Stimulated activated CD8-positive, alpha-beta memory T cell treated with anti-CD3 and anti-CD28 coated beads, Interleukin-2, amount 100 ng/mL, for 1 hour (primary cell): Measurements from ENCODE around the gene MRPS18A.
"Not testable (repeated sequence)": the region's sequence is repeated elsewhere in the genome, so short reads cannot be mapped to it uniquely, and the experiment has no call there.

Experiments
- DNase-seq, 2 donors: peaks; one replicate each; pipeline ENCODE4 v3.0.0-alpha.2; 2020; ENCODE audit warnings: low read depth in 2 of 2

MRPS18A gene

DNA sequence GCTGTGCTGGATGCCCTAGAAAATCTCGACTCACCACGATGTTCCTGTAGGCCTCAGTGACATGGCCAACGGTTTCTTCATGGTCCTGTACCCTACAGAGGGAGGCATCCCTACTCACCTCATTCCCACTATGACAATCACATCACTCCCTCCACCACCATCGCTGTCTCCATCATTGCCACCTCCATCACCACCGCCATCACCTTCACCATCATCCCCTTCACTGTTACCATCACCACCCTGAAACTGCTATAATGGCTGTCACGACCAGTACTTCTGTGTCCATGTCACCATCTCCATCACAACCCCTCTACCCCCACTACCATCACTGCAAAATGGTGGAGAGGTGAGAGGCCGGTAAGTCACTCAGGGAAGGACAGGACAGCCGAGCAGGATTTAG, 29.8 kb upstream of the MRPS18A start:
- DNase-seq, result no peak

DNA sequence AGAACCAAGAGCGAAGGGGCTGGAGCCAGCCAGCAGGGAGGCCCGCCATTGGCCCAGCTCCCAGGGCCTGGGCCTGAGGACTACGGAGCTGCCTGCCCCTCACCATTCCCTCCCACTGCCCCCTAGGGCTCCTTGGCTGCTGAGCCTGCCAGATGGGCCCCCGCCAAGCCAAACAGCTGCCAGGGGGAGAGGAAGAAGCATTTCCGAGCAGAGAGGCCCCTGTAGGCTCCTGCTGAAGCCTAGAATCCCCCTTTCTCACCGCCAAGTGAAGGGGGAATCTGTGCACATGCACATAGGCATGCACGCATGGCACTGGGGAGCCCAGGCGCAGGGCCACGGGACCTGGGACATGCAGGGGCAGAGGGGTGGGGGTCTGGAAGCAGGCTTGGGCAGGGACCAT, 28.5 kb upstream of the MRPS18A start:
- DNase-seq, result no peak

DNA sequence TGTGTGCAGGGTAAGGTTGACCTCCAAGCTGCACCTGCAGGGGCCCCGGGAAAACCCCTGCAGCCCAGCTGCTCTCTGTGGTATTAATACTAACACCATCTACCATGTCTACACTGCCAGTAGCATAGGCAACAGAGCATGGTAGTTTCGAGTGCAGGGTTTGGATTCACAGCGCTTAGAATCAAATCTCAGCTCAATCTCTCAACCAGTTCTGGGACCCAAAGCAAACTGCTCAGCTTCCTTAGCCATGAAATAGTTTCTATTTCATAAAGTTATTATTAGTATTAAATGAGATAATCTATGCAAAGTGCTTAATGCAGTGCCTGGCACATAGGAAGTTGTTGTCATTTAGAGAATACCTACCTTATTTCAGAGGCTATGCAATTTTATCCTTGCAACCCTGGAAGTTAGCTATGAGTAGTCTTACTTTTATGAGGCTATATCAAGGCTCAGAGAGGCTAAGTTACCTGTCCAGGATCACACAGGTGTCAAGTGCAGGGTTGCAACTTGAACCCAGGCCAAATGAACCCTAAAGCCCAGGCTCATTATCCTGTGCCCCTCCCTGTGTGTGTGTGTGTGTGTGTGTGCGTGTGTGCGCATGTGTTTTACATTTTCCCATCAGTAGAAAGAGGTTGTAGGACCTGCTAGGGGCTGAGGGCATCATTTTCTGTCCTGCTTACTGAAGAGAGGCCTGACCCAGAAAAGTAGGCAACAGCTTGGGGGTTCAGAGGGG, 27.6 kb upstream of the MRPS18A start:
- no peak for DNase-seq

- DNase-seq, result no peak
Measured at GRCh38 chr6:43714311-43715055, 26.9 kb upstream of the MRPS18A start.

DNA sequence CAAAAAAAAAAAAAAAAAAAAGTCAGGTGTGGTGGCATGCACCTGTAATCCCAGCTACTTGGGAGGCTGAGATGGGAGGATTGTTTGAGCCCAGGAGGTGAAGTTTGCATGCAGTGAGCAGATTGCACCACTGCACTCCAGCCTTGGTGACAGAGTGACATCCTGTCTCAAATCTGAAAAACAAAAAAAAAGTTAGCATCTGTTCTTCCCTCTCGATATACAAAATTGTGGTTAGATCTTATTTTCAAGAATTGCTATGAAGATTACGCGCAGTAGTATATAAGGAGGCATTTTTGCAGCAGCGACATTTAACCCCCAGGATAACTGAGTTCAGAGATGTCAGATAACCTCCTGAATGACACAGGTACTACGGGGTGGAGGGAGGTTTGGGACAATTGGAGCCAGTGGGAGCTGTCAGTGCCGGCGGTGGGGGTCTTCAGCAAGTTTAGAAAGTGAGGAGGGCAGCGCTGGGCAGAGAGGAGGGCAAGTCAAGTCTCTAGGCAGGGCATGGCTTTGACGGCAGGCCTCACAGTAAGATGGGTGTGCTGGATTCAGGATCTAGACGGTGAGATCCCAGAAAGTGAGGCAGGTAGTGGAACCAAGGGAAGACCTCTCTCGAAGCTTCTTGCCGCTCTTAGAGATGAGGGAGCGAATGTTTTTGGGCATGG, 26.2 kb upstream of the MRPS18A start:
- DNase-seq, result no peak

GRCh38 chr6:43712579-43712978, 25.0 kb upstream of the MRPS18A start:
- DNase-seq, result no peak

DNA sequence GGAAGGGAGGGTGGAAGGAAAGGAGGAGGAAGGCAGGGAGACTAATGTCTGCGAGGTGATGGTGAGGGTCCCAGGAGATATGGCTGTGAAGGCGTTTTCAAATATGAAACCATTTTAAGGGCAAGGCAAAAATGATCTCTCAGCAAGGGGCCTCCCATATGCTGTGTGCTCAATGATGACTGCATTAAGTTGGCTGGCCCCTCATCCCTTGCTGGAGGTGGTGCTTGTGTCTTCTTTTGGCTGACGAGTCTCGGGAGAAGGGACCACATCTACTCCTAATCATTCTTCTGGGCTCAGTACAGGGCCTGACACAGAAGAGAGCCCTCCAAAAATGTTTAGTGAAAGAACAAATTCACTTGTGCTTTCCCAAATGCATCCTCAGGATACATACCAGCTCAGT, 23.0 kb upstream of the MRPS18A start:
- no peak for DNase-seq

- no peak for DNase-seq
Measured at GRCh38 chr6:43709654-43710303, 22.2 kb upstream of the MRPS18A start.

DNA sequence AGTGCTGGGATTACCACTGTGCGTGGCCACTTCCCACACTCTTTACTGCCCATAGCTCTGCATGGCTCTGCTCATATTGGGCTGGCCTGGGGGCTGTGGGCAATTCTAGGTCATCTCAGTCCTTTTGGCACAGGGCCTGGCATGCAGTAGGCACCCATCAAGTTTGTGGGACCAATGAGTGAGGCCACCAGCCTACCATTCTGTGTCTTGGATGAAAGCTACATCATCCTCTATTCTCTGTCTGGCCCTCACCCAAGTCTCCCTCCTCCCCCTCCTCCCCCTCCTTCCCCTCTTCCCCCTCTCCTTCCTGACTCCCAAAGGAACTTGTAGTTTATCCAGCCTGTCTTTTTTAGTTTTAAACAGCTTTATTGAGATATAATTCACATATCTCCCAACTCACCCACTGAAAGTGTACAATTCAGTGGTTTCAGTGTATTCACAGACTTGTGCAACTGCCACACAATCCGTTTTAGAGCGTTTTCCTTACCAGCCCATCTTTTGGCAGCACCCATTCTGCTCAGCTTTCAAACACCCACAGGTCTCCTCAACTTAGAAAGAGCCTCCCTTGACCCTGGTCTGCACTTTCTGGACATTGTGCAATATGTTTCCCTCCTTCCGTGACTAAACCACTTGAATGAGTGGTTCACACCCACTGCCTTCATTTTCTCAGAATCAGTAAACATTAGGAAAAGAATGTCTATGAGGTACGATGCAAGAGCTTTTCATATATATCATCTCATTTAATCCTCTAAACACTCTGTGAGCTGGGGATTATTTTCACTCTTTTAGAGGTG, 21.5 kb upstream of the MRPS18A start:
- no peak for DNase-seq

DNA sequence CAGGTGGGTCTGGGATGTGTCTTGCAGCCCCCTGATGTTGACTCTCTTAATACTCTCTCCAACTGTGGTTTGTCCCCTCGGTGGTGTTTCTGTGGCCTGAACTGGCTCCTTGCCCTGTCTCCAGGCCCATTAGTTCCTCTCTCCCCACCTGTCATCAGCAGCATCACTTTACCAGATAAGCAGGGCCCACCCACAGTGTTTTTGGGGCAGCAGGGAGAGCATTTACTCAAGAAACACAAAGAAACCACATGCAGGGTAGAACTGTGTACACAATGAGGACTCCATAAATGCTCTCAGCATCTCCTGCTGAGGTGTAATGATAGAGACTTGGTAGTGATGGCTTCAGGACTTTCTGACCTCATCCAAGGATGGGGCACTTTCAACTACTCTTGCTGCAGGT, 20.2 kb upstream of the MRPS18A start:
- DNase-seq, result no peak

GRCh38 chr6:43707269-43707668, 19.7 kb upstream of the MRPS18A start:
- DNase-seq, result no peak

DNA sequence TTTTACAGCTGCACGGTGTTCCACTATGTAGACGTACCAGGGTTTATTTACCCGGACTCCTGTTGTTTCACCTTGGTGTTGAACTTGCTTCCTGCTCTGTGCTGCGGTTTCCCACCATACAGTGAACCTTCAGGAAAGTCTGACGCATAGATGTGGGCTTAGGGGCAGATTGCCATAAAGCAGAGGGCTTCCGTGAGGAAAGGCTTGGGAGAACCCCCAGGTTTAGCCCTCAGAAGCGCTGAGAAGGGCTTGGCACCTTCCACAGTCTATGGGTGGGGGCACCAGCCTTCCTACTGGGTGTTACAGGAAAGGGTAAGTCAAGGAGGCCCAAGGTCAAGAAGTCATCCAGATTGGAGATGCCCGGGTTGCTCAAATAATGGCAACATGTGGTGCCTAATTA, 19.2 kb upstream of the MRPS18A start:
- DNase-seq, result no peak

GRCh38 chr6:43705996-43706395, 18.4 kb upstream of the MRPS18A start:
- DNase-seq, result no peak

DNA sequence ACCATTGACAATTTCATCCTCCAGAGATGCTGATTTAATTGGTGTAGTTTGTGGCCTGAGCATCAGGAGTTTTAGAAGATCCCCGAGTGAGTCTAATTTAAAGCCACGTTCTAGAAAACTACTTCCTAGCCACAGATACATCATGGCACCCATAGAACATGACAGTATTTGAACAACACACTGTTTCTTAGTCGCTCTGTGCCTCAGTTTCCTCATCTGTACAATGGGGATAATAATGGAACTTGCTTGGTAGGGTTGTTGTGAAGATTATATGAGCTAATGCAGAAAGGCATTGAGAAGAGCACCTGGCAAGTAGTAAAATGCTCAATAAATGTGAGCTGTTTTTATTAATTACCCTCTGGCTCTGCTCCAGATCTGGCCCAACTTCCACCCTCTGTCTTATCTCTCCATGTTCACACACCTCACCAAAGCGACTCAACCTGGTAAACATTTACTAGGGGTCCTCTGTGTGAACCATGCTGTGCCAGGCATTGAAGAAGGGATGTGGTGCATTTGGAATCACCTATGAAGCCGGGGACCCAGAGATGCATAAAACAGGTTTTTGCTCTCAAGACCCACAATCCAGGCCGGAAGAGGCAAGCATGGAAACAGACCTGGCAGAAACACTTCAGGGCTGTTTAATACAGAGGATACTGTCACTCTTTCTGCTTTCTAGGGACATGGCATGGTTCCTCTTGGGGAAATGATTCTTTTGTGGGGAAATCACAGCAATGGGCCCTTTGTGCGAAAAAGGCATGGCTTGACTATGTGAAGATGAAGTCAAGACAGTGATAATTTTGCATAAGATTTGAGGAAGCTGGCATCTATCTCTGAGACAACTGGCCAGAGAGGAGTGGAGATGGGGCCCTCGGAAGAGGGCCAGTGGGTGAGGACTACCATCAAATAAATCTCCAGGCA, 16.2 kb upstream of the MRPS18A start:
- DNase-seq, result no peak

- DNase-seq, result no peak
Measured at GRCh38 chr6:43702534-43703440, 15.2 kb upstream of the MRPS18A start.

- no peak for DNase-seq
Measured at GRCh38 chr6:43702171-43702533, 14.6 kb upstream of the MRPS18A start.

DNA sequence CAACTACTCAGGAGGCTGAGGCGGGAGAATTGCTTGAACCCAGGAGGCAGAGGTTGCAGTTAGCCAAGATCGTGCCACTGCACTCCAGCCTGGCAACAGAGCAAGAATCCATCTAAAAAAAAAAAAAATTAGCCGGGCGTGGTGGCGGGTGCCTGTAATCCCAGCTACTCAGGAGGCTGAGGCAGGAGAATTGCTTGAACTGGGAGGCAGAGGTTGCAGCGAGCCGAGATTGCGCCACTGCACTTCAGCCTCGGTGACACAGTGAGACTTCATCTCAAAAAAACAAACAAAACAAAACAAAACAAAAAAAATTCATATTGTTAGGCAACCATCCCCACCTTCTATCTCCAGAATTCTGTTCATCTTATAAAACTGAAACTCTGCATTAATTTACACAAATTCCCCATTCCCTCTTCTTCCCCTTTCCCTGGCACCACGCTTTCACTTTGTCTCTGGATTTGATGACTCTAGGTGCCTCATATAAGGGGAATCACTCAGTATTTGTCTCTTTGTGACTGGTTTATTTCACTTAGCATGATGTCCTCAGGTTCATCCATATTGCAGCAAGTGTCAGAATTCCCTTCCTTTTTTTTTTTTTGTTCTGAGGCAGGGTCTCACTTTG, 13.5 kb upstream of the MRPS18A start:
- not testable (repeated sequence) for DNase-seq

DNA sequence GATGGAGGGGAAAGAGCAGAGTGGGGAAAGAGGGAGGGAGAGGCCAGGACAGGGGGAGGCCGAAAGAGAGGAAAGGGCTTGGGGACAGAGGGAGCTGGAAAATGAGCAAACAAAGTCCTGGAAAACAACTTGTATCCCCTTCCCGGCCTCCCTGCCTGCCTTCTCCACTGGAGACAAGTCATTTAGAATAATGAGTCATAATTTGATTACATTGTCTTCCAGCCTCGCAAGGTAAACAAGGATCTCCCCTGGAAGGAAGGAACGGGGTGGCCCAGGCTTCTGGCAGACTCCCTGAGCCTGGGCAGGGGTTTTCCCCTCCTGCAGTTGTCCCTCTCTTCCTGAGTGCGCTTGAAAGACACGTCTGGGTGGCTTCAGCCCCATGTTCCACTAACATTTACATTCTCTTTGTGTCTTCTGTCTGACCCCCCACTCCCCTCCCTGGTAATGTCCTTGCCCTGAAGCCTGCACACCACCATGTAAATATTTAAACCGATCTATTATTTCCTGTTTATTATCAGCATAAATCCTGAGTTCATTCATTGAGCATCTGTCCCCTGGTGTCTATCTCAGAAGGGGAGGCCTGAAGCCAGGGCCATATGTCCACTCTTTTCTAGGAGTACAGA, 12.1 kb upstream of the MRPS18A start:
- DNase-seq, result no peak
